B cell (primary cell): ENCODE data around the gene CHTOP. TPM values are rescaled to one million over a fixed set of nuclear protein-coding genes. Genes with fewer than 3 reads are reported as not detected.
A peak's percentile ranks its signal among the peaks of the same experiment; 100 is the strongest.

Experiments
- ATAC-seq: fragments of 200-7000 bp; cut with Tn5 transposase; one replicate; pipeline ENCODE4 v1.10.0; 2021; ENCODE audit warnings: low read depth, mild to moderate bottlenecking, moderate number of reproducible peaks, moderate library complexity
- CTCF ChIA-PET: fragments of 350-600 bp; sonication (Branson Sonifier 250); formaldehyde crosslinking; loops from one replicate; lab custom pipeline; 2021; ENCODE audit warnings: antibody characterized with exemption, inconsistent platforms; lab: Charles Lee
- POLR2A ChIA-PET: fragments of 350-600 bp; sonication (Branson Sonifier 250); formaldehyde crosslinking; loops from one replicate; lab custom pipeline; 2021; ENCODE audit warnings: antibody characterized with exemption; lab: Charles Lee
- DNase-seq: peaks from one replicate; pipeline ENCODE4 v3.0.0; 2013
- H2AFZ ChIP-seq: 2 replicates; pipeline ENCODE4 v1.6.1; 2012; ENCODE audit warnings: mild to moderate bottlenecking, low read depth, low read length; ENCODE audit not compliant: insufficient read depth, poor library complexity, severe bottlenecking
- H3K27ac ChIP-seq, 2 donors: 1 replicate in 1 of 2; 2 replicates in 1 of 2; pipeline ENCODE4 v1.5.1; 2012 to 2013; ENCODE audit warnings: low read length in 2 of 2, mild to moderate bottlenecking in 2 of 2, moderate library complexity in 1 of 2
- H3K27me3 ChIP-seq, 4 experiments: fragments of 200-600 bp in 1 of 4; sonication (generic) in 1 of 4; replicated peaks in 1 of 4; 1 replicate in 2 of 4; 2 replicates in 2 of 4; pipeline versions ENCODE4 v1.6.1 to v1.7.0; 2013 to 2016; ENCODE audit warnings: low read length in 3 of 4, mild to moderate bottlenecking in 2 of 4, mixed read lengths in 1 of 4, moderate library complexity in 1 of 4; ENCODE audit not compliant: insufficient read depth in 4 of 4, control insufficient read depth in 3 of 4; ENCODE audit errors: control extremely low read depth in 1 of 4
- H3K36me3 ChIP-seq, 2 experiments: replicated peaks in 1 of 2; 1 replicate in 1 of 2; 2 replicates in 1 of 2; pipeline versions ENCODE4 v1.6.1 to v1.7.1; 2013; ENCODE audit warnings: low read length in 1 of 2; ENCODE audit not compliant: insufficient read depth in 2 of 2, control insufficient read depth in 1 of 2; ENCODE audit errors: control extremely low read depth in 1 of 2, extremely low read depth in 1 of 2
- H3K4me1 ChIP-seq, 2 donors: fragments of 200-600 bp in 1 of 2; sonication (generic) in 1 of 2; 1 replicate in 1 of 2; 2 replicates in 1 of 2; pipeline versions ENCODE4 v1.5.1 to v1.6.1; 2013 to 2017; ENCODE audit warnings: low read length in 2 of 2; ENCODE audit not compliant: control insufficient read depth in 2 of 2, insufficient read depth in 2 of 2
- H3K4me2 ChIP-seq: replicated peaks from 2 replicates; pipeline ENCODE3; 2012; ENCODE audit warnings: mild to moderate bottlenecking, low read depth, low read length; ENCODE audit not compliant: poor library complexity, severe bottlenecking
- H3K4me3 ChIP-seq, 5 experiments: fragments of 200-600 bp in 1 of 5; sonication (generic) in 1 of 5; 1 replicate in 3 of 5; 2 replicates in 2 of 5; pipeline versions ENCODE4 v1.5.1 to v1.7.0; 2011 to 2016; ENCODE audit warnings: low read length in 4 of 5, mild to moderate bottlenecking in 4 of 5, low read depth in 2 of 5, control low read depth in 1 of 5, moderate library complexity in 1 of 5; ENCODE audit not compliant: insufficient read depth in 1 of 5; ENCODE audit errors: control extremely low read depth in 1 of 5, extremely low read depth in 1 of 5
- H3K79me2 ChIP-seq: fragments of 200-600 bp; sonication (generic); one replicate; pipeline ENCODE4 v1.6.0; 2016; ENCODE audit warnings: low read length; ENCODE audit not compliant: control insufficient read depth, insufficient read depth
- H3K9ac ChIP-seq: fragments of 200-600 bp; sonication (generic); 2 replicates; pipeline ENCODE4 v1.6.1; 2017; ENCODE audit warnings: mild to moderate bottlenecking, low read length, moderate library complexity
- H3K9me3 ChIP-seq, 3 donors: one replicate each; pipeline versions ENCODE4 v1.6.1 to v1.7.1; 2013; ENCODE audit warnings: low read length in 2 of 3; ENCODE audit not compliant: control insufficient read depth in 2 of 3, insufficient read depth in 1 of 3; ENCODE audit errors: control extremely low read depth in 1 of 3
- H4K20me1 ChIP-seq: 2 replicates; pipeline ENCODE4 v1.6.0; 2012; ENCODE audit warnings: mild to moderate bottlenecking, low read length; ENCODE audit not compliant: insufficient read depth, control insufficient read depth, poor library complexity, severe bottlenecking
- H3K27ac Mint-ChIP-seq: one replicate; pipeline ENCODE4 v1.8.0; 2021; ENCODE audit warnings: mixed read lengths
- H3K27me3 Mint-ChIP-seq: one replicate; pipeline ENCODE4 v1.8.0; 2021; ENCODE audit warnings: mixed read lengths
- H3K4me1 Mint-ChIP-seq: one replicate; pipeline ENCODE4 v1.8.0; 2021; ENCODE audit warnings: mixed read lengths
- H3K4me3 Mint-ChIP-seq: one replicate; pipeline ENCODE4 v1.8.0; 2021; ENCODE audit warnings: mixed read lengths
- H3K9me3 Mint-ChIP-seq: one replicate; pipeline ENCODE4 v1.8.0; 2022; ENCODE audit warnings: mixed read lengths; ENCODE audit not compliant: insufficient read depth
- CTCF ChIP-seq: fragments of 200-600 bp; IDR thresholded peaks from one replicate; pipeline ENCODE4 v1.8.0; 2022; ENCODE audit warnings: antibody characterized with exemption, mild to moderate bottlenecking
- EZH2 ChIP-seq: IDR thresholded peaks from 2 replicates; pipeline ENCODE4 v1.6.1; 2012; ENCODE audit warnings: borderline replicate concordance, low read depth, mild to moderate bottlenecking, moderate library complexity, low read length; ENCODE audit not compliant: insufficient read depth, poor library complexity, severe bottlenecking
- WGBS: methylation state at CpG from one replicate; pipeline ENCODE4 v1.1.5; 2013; ENCODE audit warnings: missing lambda C conversion rate; ENCODE audit not compliant: insufficient coverage; 5-methylcytosine and 5-hydroxymethylcytosine counted together
- intact Hi-C: fragments of 100-400 bp; cut with micrococcal nuclease; formaldehyde crosslinking; loops from one replicate; pipeline ENCODE4 v1.10.0; 2022
- polyA plus RNA-seq: library from polyadenylated mRNA; depleted of rRNA; stranded (reverse); fragments of >200 nt; gene quantifications from 2 replicates; pipeline ENCODE4 v1.2.3, GENCODE V29; 2012
- total RNA-seq, 2 donors: library from RNA; stranded (reverse); fragments of 120-200 nt in 1 of 2; gene quantifications; 1 replicate in 1 of 2; 2 replicates in 1 of 2; pipeline versions ENCODE4 v1.2.3 to v1.2.4, GENCODE V29; 2013 to 2022

CHTOP gene
- total and polyA plus RNA-seq, 2 donors (not counting 1 experiment from before 2014, with no cell fraction given) = 87.0 to 156 TPM

DNA sequence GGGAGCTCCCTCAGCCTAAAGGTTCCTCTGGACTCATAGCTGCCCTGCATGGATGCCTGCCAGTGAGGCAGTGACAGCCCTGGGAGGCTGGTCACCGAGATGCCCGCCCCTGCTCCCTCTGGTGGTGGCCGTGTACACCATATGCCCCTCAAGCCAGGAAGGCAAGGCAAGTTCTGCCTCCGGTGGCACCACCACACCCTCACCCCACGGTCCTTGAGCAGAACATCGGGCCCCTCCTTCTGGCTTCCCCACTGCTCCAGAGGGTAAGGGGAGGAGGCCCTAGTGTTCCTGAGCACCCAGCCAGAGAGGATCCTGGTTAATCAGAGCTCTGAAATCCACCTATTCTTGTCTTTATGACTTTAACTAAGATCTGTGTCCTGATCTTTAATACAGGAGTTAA lies 16.2 kb upstream of the CHTOP start:
- H3K9me3 Mint-ChIP-seq = no peaks in the 10 kb centered on the region
- no peaks in the 10 kb centered on the region for H3K27me3 Mint-ChIP-seq
- peak overlapping the region; percentile 43 for H3K4me2 ChIP-seq
- H3K4me3 Mint-ChIP-seq = no peak overlapping the region
- ATAC-seq = no peak
- no peak overlapping the region for H3K4me3 ChIP-seq
- peak; percentile 72 for DNase-seq
- H3K27ac ChIP-seq = no peak overlapping the region
- CTCF ChIA-PET = no interaction called here
- TF ChIP-seq CTCF (no peak), EZH2 (no peak)
- WGBS = 5% methylated on average over 3 of the region's 6 CpGs
- H3K4me1 ChIP-seq = peaks cover 10% of the 10 kb centered on the region in 2 donors
- H3K36me3 ChIP-seq = no peaks in the 10 kb centered on the region
- H3K9ac ChIP-seq = no peak overlapping the region
- no peaks in the 10 kb centered on the region for H4K20me1 ChIP-seq
- POLR2A ChIA-PET = no interaction called here
- H3K4me1 Mint-ChIP-seq = peaks cover 1% of the 10 kb centered on the region
- no peaks in the 10 kb centered on the region for H3K9me3 ChIP-seq
- no peaks in the 10 kb centered on the region for H3K79me2 ChIP-seq
- intact Hi-C loops = no loop called here
- peak overlapping the region; percentile 53 for H2AFZ ChIP-seq
- no peak overlapping the region for H3K27ac Mint-ChIP-seq
- H3K27me3 ChIP-seq = no peaks in the 10 kb centered on the region

- Histone ChIP-seq H3K27ac (no peak overlapping the region), H3K79me2 (no peaks in the 10 kb centered on the region), H3K4me3 (no peak overlapping the region), H4K20me1 (no peaks in the 10 kb centered on the region), H3K4me2 (no peak overlapping the region), H2AFZ (no peak overlapping the region), H3K27me3 (no peaks in the 10 kb centered on the region), H3K9me3 (no peaks in the 10 kb centered on the region), H3K4me1 (peaks cover 10% of the 10 kb centered on the region in 2 donors), H3K9ac (no peak overlapping the region), H3K36me3 (no peaks in the 10 kb centered on the region)
- no peak for DNase-seq
- Mint-ChIP-seq H3K27me3 (no peaks in the 10 kb centered on the region), H3K27ac (no peak overlapping the region), H3K9me3 (no peaks in the 10 kb centered on the region), H3K4me1 (peaks cover 7% of the 10 kb centered on the region), H3K4me3 (no peak overlapping the region)
- TF ChIP-seq CTCF (no peak), EZH2 (no peak)
- ATAC-seq = no peak
- ChIA-PET CTCF (no interaction called here), POLR2A (interaction anchor here (0.7 kb wide), 1 partner anchor 24 kb away, joined by 3 read pairs; no protein-coding TSS in a partner anchor)
- intact Hi-C loops = no loop called here
- WGBS = 98% methylated on average over 6 of the region's 6 CpGs
Observed at GRCh38 chr1:153619171-153619570, 14.7 kb upstream of the CHTOP start.
